HFF-Myc (cell line): Measurements from ENCODE around the gene TXNDC11.

Experiments
- DNase-seq: peaks from one replicate; pipeline ENCODE4 v3.0.0-alpha.2; 2011; ENCODE audit warnings: low read depth; ENCODE audit errors: extremely low read depth
- H3K4me3 ChIP-seq: replicated peaks from 2 replicates; pipeline ENCODE4 v1.5.1; 2011; ENCODE audit warnings: low read depth, mild to moderate bottlenecking, control low read depth, low read length
- TF ChIP-seq, protein P1 (sequence below): IDR thresholded peaks from 2 replicates; pipeline ENCODE4 v1.5.1; 2012; ENCODE audit warnings: mild to moderate bottlenecking, low read depth, low read length, control low read depth; ENCODE audit errors: missing control alignments

Gene TXNDC11

DNA sequence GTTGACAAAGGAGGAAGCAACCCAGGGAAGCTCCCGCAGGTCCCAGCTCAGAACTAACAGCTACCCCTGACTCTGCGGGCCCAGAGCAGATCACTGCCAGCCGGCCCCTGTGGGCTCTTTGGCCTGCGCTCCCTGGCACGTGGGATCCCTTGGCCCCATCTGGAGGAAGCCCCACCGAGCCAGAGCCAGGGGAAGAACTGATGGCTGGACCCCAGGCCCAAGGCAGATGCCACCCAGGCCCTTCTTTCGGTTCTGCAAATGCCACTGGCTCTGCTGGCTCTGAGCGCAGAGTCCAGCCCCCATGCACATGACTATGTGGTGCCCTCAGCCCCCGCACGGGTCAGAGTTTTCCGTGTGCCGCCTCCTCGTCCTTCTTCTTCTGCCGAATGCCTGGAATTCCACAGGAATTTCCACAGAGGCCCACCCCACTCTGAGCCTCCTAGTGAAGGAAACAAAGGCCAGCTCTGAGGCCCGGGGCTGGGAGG lies 110.2 kb downstream of the TXNDC11 start:
- no peak for DNase-seq
- H3K4me3 ChIP-seq = no peak overlapping the region
- TF ChIP-seq, protein P1, sequence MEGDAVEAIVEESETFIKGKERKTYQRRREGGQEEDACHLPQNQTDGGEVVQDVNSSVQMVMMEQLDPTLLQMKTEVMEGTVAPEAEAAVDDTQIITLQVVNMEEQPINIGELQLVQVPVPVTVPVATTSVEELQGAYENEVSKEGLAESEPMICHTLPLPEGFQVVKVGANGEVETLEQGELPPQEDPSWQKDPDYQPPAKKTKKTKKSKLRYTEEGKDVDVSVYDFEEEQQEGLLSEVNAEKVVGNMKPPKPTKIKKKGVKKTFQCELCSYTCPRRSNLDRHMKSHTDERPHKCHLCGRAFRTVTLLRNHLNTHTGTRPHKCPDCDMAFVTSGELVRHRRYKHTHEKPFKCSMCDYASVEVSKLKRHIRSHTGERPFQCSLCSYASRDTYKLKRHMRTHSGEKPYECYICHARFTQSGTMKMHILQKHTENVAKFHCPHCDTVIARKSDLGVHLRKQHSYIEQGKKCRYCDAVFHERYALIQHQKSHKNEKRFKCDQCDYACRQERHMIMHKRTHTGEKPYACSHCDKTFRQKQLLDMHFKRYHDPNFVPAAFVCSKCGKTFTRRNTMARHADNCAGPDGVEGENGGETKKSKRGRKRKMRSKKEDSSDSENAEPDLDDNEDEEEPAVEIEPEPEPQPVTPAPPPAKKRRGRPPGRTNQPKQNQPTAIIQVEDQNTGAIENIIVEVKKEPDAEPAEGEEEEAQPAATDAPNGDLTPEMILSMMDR = no peak

DNA sequence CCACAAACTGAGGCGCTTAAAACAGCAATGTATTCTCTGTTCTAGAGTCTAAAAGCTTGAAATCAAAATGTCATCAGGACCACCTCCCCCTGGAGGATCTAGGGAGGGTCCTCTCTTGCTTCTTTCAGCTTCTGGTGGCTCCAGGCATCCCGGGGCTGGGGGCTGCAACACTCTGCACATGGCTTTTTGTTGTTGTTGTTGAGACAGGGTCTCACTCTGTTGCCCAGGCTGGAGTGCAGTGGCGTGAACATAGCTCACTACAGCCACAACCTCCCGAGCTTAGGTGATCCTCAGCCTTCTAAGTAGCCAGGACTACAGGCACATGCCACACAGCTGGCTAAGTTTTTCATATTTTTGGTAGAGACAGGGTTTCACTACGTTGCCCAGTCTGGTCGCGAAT lies 111.4 kb downstream of the TXNDC11 start:
- no peak overlapping the region for H3K4me3 ChIP-seq
- TF ChIP-seq, protein P1 = no peak
- no peak for DNase-seq

DNA sequence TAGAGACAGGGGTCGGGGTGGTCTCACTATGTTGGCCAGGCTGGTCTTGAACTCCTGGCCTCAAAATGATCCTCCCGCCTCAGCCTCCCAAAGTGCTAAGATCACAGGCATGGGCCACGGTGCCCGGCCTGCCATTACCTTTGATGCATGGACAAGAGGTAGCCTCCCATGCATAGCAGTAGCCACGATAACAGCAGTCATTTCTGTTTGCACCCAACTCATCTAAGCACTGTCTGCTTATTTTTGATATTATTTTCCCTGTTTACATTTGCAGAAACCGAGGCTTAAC lies 111.9 kb downstream of the TXNDC11 start:
- TF ChIP-seq, protein P1 = no peak
- H3K4me3 ChIP-seq = no peak overlapping the region
- DNase-seq = no peak

DNA sequence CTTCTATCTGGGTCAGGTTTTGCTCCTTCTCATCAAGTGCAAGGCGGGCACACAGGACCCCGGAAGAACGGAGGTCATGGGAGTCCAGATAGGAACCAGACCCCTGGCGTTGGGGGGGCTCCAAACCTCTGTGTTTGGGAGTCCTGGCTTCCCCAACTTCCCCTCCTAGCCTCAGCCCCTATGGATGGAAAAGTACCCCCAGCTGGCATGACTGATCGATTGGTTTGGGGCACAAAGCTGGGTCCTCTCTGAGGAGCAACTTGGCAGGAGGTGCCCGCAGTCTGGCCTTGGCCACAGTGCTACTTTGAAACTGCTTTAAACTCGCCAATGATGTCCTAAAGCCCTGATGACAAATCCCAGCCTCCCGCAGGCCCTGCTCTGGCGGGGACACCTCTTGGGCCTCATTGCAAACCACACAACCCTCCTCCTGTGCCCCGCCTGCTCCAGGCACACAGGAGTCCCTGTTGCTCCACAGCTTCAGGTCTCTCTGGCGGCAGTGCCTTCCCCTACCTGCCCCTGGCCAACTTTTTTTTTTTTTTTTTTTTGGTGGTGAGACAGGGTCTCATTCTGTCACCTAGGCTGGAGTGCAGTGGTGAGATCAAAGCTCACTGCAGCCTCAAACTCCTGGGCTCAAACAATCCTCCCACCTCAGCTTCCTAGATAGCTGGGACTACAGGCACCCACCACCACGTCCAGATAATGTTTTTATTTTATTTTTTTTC lies 112.5 kb downstream of the TXNDC11 start:
- TF ChIP-seq, protein P1 = no peak
- H3K4me3 ChIP-seq = no peak overlapping the region
- DNase-seq = no peak
